HG03442 (cell line): ENCODE measurements around the gene EIF2A.
"Not testable (repeated sequence)": the region's sequence is repeated elsewhere in the genome, so short reads cannot be mapped to it uniquely, and the experiment has no call there.

Experiments used
- ATAC-seq: cut with Tn5 transposase; IDR thresholded peaks from one replicate; pipeline ENCODE4 v1.9.1; 2021; ENCODE audit warnings: mild to moderate bottlenecking, moderate library complexity; ENCODE audit not compliant: unreplicated experiment

The EIF2A gene

DNA sequence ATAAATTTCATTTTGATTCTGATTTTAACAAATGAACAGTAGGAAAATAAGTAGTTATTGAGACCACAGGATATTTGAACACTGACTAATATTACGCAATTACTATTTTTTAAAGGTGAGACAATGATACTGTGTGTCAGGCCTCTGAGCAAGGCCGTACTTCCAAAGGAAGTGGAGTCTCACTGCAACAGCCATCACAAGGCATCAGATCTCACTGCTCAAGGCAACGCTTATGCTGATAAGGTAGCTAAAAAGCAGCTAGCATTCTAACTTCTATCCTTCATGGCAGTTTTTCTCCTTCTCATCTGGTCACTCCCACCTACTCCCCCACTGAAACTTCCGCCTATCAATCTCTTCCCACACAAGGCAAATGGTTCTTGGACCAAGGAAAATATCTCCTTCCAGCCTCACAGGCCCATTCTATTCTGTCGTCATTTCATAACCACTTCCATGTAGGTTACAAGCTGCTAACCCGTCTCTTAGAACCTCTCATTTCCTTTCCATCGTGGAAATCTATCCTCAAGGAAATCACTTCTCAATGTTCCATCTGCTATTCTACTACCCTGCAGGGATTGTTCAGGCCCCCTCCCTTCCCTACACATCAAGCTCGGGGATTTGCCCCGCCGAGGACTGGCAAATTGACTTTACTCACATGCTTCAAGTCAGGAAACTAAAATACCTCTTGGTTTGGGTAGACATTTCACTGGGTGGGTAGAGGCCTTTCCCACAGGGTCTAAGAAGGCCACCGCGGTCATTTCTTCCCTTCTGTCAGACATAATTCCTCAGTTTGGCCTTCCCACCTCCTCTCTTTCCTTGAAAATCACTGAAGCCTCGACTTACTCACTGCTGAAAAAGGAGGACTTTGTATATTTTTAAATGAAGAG, 54.3 kb downstream of the EIF2A start:
- ATAC-seq: not testable (repeated sequence)

DNA sequence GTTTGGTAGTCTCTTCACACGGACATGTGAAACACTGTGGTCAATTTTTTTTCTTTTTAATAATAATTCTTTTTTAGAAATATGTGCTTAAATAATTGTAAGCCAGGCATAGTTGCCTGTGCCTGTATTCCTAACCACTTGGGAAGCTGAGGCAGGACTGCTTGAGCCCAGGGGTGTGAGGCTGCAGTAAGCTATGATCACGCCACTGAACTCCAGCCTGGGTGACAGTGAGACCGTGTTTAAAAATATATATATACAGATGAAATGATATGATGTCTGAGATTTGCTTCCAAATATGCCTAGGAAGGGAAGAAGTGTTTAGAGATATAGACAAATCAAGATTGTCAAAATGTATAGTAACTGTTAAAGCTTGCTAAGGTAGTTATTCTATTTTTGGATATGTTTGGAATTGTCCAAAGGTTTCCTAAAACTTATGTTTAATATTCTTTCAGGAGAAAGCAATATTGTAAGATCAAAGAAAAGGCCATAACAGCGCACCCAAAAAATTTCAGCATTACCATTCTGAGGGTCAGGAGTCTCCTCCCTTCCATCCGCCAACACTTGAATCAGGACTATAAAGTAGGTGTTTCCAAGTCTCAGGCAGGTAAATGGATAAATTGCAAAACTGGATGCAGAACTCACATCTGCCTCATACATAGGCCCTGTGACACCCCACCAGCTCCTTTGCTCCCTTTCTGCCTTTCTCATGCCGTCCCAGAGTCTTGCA, 56.0 kb downstream of the EIF2A start:
- peak; percentile 3 for ATAC-seq

DNA sequence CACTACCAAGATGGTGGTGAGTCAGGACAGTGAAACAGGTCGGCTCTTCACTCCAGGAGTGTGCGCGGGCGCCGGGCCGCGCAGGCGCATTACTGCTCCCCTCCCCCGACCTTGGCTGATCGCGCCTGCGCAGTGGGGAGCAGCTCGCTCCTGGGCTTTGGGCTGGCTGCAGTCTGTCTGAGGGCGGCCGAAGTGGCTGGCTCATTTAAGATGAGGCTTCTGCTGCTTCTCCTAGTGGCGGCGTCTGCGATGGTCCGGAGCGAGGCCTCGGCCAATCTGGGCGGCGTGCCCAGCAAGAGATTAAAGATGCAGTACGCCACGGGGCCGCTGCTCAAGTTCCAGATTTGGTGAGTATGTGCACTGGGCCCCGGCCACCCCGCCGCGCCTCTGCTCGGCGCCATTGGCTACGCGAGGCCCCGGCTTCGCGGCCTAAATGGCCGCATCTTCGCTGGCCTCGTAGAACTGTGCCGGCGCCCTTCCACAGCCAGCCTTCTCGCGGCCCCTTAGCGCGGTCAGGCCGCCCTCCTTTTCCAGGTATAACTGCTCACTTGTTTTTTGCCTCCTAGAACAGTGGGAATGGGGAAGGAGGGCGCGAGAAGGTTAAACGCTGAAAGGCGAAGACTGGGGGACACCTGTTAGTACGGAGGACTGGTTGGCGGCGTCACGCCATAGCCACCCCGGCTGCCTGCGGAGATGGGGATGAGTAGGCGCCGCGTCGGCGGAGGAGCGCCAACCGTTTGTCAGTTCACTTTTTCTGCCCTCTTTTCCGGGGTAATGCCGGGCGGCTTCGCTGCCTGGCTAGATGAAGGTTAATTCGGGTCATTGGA, 56.8 kb downstream of the EIF2A start, which contains the start of gene SELENOT:
TSS of gene SELENOT (plus strand) at position 169 of the 827 bp plus-strand sequence. CDS start at position 211, 42 bp downstream.
- peak; percentile 50 for ATAC-seq

- no peak for ATAC-seq
Measured at GRCh38 chr3:150603980-150604319, 57.4 kb downstream of the EIF2A start.

DNA sequence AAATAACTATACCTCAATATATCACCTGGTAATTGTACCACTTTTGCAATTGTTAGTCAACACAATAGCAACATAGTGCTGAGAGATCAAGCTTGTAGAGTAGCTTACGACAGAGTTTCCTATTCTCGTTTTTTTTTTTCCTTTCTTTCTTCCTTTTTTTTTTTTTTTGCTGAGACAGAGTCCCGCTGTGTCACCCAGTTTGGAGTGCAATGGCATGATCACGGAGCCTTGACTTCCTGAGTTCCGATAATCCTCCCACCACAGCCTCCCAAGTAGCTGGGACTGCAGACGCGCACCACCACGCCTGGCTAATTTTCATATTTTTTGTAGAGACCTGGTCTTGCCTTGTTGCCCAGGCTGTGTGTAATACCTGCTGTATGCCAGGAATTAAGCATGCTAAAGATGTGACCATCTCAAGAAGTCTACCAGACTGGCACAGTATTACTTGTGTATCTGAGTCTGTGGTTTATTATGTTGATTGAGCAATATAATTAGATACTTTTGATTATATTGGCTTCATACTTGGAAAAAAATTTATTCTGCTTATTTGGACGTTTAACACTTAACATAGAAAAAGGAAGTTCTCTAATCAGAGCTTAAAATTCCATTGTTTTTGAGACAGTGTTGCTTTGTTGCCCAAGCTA, 59.5 kb downstream of the EIF2A start:
- ATAC-seq: no peak

- no peak for ATAC-seq
Measured at GRCh38 chr3:150607267-150608065, 60.9 kb downstream of the EIF2A start.

DNA sequence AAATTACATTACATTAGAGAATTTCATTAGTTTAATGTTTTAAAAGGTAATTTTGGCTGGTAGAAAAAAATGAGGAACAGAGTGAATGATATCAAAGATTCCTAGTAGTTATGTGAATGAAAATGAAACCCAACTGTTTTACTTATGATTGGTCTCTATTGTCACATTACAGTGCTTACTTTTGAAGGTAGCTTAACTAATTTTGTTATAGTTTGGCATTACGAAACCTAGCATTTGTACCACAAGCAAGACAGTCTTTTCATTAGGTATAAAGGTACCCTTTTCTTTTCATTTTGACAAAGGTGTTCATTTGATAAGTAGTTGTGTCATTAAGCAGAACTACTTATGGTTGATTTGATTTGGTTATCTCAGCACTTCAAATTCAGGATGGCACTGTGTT, 63.4 kb downstream of the EIF2A start:
- ATAC-seq: no peak

GRCh38 chr3:150610785-150611184, 64.2 kb downstream of the EIF2A start:
- ATAC-seq: no peak

GRCh38 chr3:150611666-150612065, 65.1 kb downstream of the EIF2A start:
- no peak for ATAC-seq

GRCh38 chr3:150612494-150612893, 65.9 kb downstream of the EIF2A start:
- no peak for ATAC-seq

DNA sequence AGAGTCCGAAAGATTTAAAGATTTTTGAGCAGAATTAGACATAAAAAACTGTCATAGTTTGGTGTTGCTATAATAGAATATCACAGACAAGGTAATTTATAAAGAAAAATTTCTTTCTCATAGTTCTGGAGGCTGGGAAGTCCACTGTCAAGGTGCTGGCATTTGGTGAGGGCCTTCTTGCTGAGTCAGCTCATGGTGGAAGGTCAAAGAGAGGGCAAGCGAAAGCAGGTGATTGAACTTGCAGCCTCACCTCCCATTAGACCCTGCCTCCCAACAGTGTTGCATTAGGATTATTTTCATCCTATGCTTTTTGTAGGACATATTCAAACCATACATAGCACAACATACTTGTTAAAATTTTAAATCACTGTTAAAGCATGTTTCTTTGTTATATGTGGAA, 66.4 kb downstream of the EIF2A start:
- no peak for ATAC-seq

- no peak for ATAC-seq
Measured at GRCh38 chr3:150613709-150614480, 67.3 kb downstream of the EIF2A start.

- no peak for ATAC-seq
Measured at GRCh38 chr3:150620002-150620689, 73.6 kb downstream of the EIF2A start.

DNA sequence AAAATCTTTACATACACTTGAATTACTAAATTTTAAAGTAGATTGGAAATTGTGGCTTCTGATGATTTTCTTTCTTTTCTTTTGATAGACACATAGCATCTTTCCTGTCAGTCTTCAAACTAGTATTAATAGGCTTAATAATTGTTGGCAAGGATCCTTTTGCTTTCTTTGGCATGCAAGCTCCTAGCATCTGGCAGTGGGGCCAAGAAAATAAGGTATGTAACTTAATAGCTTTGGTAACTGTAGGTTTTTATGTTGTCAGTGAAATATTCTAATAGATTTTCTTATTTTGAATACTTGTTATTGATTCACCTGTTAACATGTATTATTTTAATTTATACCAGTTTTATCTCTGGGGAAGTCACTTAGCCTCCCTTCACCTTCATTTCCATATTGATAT, 76.4 kb downstream of the EIF2A start:
- not testable (repeated sequence) for ATAC-seq

DNA sequence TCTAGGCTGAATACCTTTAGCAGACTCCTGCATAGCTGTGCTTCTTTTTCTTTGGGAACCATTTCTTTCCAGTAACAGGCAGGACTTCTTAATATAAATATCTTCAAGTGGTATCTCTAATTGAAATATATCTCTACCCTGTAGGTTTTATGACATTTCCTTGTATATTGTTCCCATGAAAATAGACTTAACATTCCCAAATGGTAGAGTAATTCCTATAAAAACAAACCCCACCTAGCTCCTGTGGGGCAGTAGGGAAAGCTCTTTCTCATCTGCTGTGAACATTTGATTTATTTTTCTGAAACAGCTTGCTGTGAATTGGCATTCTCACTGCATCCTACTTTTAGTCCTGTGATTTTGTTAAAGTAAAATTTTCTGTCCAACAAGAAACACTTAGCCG, 77.4 kb downstream of the EIF2A start:
- no peak for ATAC-seq

DNA sequence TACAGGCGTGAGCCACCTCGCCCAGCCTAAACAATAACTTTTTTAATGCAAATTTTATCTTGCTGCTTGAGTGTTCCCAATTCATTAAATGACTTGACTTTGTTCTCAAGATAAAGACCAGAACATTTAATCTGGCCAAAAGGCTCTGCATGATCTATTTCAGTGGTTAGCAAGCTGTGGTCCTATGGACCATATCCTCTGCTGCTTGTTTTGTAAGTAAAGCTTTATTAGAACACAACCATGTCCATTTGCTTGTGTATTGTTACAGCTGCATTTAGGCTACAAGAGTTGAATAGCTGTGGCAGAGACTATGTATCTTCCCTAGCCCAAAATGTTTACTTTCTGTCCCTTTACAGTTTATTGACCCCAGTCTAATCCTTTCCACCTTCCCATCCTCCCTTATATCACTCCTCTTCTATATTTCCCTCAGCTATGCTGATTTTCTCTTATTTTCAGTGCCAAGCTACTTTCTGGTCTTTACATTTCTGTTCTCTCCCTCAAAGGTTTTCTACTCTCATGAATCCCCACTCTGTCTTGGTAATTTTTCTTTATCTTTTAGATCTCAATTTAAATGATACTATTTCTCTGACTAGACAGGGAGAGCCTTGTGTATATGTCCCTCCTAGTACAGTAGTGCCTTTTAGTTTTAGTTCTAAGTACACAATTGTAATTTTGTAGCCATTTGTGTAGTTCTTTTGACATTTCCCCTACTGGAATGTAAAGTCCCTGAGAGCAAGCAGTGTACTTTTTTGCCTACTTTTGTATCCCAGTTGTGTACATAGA, 79.8 kb downstream of the EIF2A start:
- no peak for ATAC-seq

GRCh38 chr3:150627557-150627956, 81.0 kb downstream of the EIF2A start:
- no peak for ATAC-seq
